ENCODE measurements around the gene RMND5B.
"Not testable (repeated sequence)": the region's sequence is repeated elsewhere in the genome, so short reads cannot be mapped to it uniquely, and the experiment has no call there.

DNA sequence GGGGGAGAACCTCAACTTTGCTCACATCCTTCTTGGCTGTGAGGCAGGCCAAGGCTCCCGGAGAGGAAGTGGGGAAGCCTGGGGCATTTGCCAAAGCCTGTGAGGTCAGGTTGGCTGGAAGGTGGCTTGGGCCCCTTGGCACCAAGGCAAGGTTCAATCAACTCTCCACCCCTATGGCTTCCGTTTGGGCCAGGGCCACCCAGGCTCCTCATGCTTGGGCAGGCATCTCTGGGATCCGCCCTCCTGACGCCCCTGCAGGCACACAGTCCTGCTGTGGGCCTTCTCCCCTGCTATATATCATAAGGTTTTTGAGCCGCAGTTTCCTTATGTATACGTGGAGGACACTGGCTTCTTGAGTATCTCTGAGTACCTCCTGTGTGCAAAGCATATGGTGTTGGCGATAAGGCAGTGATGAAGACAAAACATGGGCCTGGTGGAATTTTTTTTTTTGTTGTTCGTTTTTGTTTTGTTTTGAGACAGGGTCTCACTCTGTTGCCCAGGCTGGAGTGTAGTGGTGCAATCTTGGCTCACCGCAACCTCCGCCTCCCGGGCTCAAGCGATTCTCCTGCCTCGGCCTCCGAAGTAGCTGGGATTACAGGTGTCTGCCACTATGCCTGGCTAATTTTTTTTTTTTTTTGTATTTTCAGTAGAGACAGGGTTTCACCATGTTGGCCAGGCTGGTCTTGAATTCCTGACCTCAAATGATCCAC, 3.4 kb upstream of the RMND5B start:
- TF ChIP-seq CTCF (IDR thresholded peaks at IDR 0.05; ENCODE audit: low read length); EZH2phosphoT487 (IDR thresholded peaks at IDR 0.05; ENCODE audit: low read length); EZH2 (optimal IDR thresholded peaks at IDR 0.05; ENCODE audit: low read depth, low read length): not testable (repeated sequence)
